Activated CD8-positive, alpha-beta T cell treated with anti-CD3 and anti-CD28 coated beads, Interleukin-2, amount 10 ng/mL, durations not matched to agents 7 days and 5 days (primary cell): ENCODE results near the gene AK5. TPM values are rescaled to one million over a fixed set of nuclear protein-coding genes. Genes with fewer than 3 reads are reported as not detected.

Experiments
- ATAC-seq: fragments of 150-1000 bp; cut with Tn5 transposase; one replicate; pipeline ENCODE4 v1.10.0; 2021; ENCODE audit warnings: moderate library complexity
- CTCF ChIA-PET: fragments of 350-600 bp; sonication (Branson Sonifier 250); formaldehyde crosslinking; loops from one replicate; lab custom pipeline; 2021; ENCODE audit warnings: antibody characterized with exemption; lab: Charles Lee
- POLR2A ChIA-PET: fragments of 350-600 bp; sonication (Branson Sonifier 250); formaldehyde crosslinking; loops from one replicate; lab custom pipeline; 2021; ENCODE audit warnings: antibody characterized with exemption; lab: Charles Lee
- DNase-seq: peaks from one replicate; pipeline ENCODE4 v3.0.0-alpha.2; 2020
- H3K27ac Mint-ChIP-seq: one replicate; pipeline ENCODE4 v1.8.0; 2021; ENCODE audit warnings: mild to moderate bottlenecking, mixed read lengths
- H3K27me3 Mint-ChIP-seq: one replicate; pipeline ENCODE4 v1.8.0; 2021; ENCODE audit warnings: low read depth, mixed read lengths
- H3K36me3 Mint-ChIP-seq: one replicate; pipeline ENCODE4 v1.8.0; 2021; ENCODE audit warnings: low read depth, mixed read lengths
- H3K4me1 Mint-ChIP-seq: one replicate; pipeline ENCODE4 v1.8.0; 2021; ENCODE audit warnings: low read depth, mixed read lengths
- H3K4me3 Mint-ChIP-seq: one replicate; pipeline ENCODE4 v1.8.0; 2021; ENCODE audit warnings: mild to moderate bottlenecking, mixed read lengths
- H3K9me3 Mint-ChIP-seq: one replicate; pipeline ENCODE4 v1.8.0; 2022; ENCODE audit warnings: mixed read lengths; ENCODE audit not compliant: insufficient read depth
- total RNA-seq, 2 experiments: library from RNA; stranded (reverse); gene quantifications; one replicate each; pipeline ENCODE4 v1.2.3, GENCODE V29; 2021

AK5 gene
- total RNA-seq, 2 experiments from 2014 or later = 0.73 to 1.2 TPM

DNA sequence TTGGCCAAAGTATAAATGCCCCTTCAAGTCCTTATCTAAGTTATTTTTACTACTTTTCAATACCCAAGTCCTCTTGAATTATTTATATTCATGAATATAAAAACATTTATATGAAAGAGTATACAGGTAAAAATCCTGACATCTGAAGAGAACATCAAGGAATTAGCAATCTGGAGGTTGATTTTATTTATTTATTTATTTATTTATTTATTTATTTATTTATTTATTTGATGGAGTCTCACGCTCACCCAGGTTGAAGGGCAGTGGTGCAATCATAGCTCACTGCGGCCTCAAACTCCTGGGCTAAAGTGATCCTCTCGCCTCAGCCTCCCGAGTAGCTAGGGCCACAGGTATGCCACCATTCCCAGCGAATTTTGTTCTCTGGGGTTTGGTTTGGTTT, 307.4 kb downstream of the AK5 start:
- Mint-ChIP-seq H3K9me3 (no peaks in the 10 kb centered on the region), H3K36me3 (peaks cover 19% of the 10 kb centered on the region), H3K4me3 (no peak overlapping the region), H3K27ac (no peak overlapping the region), H3K27me3 (no peaks in the 10 kb centered on the region), H3K4me1 (peaks cover 4% of the 10 kb centered on the region)
- DNase-seq (no peak), ATAC-seq (no peak)
- CTCF ChIA-PET = interaction anchor here (0.7 to 0.8 kb wide), 2 partner anchors 9 to 1445 kb away, joined by 4 read pairs; no protein-coding TSS in a partner anchor
- POLR2A ChIA-PET = no interaction called here

DNA sequence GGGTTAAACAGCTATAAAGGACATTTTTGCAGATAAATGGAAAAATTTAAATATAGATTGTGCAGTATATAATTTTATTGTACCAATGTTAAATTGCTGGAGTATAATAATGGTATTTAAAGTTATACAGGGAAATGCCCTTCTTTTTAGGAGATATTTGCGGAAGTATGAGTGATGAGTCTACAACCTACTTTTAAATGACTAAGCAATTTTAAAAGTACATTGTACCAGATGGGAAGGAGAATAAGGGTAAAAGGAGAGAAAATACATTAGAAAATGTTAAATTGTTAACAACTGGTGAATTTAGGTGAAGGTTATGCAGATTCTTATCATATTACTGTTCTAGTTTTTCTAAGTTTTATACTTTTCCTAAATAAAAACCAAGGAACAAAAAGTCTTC, 308.8 kb downstream of the AK5 start:
- no peak for ATAC-seq
- Mint-ChIP-seq H3K4me1 (peaks cover 4% of the 10 kb centered on the region), H3K9me3 (no peaks in the 10 kb centered on the region), H3K27ac (no peak overlapping the region), H3K27me3 (no peaks in the 10 kb centered on the region), H3K4me3 (no peak overlapping the region), H3K36me3 (peaks cover 25% of the 10 kb centered on the region)
- CTCF ChIA-PET = no interaction called here
- no peak for DNase-seq
- POLR2A ChIA-PET = no interaction called here

DNA sequence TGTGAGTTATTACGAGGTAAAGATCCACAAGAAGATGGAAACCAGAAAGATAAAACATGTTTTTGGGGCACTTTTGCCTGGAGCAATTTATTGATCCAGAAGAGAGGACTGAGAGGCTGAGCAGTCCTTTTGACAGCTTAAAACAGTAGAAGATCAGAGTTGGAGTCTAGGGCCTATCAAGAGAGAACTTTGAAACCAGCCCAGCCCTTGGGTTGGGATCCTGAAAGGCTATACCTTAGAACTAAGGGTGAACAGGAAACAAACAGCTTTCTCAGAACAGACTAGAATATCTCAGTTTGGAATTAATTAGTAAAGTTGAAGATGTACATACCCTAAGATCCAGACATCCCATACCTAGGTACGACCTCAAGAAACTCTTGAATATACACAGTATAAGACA, 311.1 kb downstream of the AK5 start:
- POLR2A ChIA-PET = no interaction called here
- no peak overlapping the region for H3K27ac Mint-ChIP-seq

GRCh38 chr1:77594366-77595112, 312.7 kb downstream of the AK5 start:
- POLR2A ChIA-PET = no interaction called here
- no peak for ATAC-seq
- CTCF ChIA-PET = no interaction called here
- Mint-ChIP-seq H3K4me3 (no peak overlapping the region), H3K9me3 (no peaks in the 10 kb centered on the region), H3K36me3 (peaks cover 22% of the 10 kb centered on the region), H3K27me3 (no peaks in the 10 kb centered on the region), H3K4me1 (peaks cover 4% of the 10 kb centered on the region), H3K27ac (no peak overlapping the region)
- no peak for DNase-seq

More for the DNA sequence above, 311.1 kb downstream of the AK5 start:
- Mint-ChIP-seq H3K4me1 (peaks cover 4% of the 10 kb centered on the region), H3K36me3 (peaks cover 26% of the 10 kb centered on the region), H3K9me3 (no peaks in the 10 kb centered on the region), H3K4me3 (no peak overlapping the region), H3K27me3 (no peaks in the 10 kb centered on the region)
- CTCF ChIA-PET = interaction anchor here (0.9 kb wide), 1 partner anchor 21 kb away, joined by 5 read pairs; no protein-coding TSS in a partner anchor
- DNase-seq (no peak), ATAC-seq (no peak)

GRCh38 chr1:77597310-77597709, 315.5 kb downstream of the AK5 start:
- Mint-ChIP-seq H3K27me3 (no peaks in the 10 kb centered on the region), H3K36me3 (peaks cover 17% of the 10 kb centered on the region), H3K27ac (no peak overlapping the region), H3K4me1 (peaks cover 4% of the 10 kb centered on the region), H3K9me3 (no peaks in the 10 kb centered on the region), H3K4me3 (no peak overlapping the region)
- DNase-seq = no peak
- POLR2A ChIA-PET = no interaction called here
- no peak for ATAC-seq
- CTCF ChIA-PET = no interaction called here

DNA sequence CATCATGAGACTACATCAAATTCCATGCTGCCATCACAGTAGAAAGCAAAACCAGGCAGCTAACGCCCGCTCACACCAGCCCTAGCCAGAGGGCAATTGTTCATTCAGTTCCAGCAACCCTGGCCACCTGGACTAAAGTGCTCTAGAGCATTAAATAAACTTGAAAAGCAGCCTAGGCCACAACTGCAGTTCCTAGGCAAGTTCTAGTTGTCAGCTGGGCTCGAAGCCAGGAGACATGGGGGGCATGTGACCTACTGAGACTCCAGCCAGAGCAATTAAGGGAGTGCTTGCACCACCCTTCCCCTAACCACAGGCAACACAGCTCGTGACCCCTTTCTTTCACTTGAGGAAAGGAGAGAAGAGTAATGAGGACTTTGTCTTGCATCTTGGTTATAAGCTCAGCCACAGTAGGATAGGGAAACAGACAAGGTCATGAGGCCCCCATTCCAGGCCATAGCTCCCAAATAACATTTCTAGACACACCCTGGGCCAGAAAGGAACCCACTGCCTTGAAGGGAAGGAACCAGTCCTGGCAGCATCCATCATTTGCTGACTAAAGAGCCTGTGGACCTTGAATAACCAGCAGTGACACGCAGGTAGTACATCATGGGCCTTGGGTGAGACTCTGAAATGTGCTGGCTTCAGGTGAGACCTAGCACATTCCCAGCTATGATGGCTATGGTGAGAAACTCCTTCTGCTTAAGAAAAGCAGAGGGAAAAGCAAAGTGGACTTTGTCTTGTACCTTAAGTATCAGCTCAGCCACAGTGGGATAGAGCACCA, 323.6 kb downstream of the AK5 start:
- no peak for ATAC-seq
- Mint-ChIP-seq H3K9me3 (peaks cover 25% of the 10 kb centered on the region), H3K4me1 (no peaks in the 10 kb centered on the region), H3K27ac (no peak overlapping the region), H3K4me3 (no peak overlapping the region), H3K27me3 (no peaks in the 10 kb centered on the region), H3K36me3 (peaks cover 48% of the 10 kb centered on the region)
- POLR2A ChIA-PET = interaction anchor here (0.7 kb wide), 1 partner anchor 15 kb away, joined by 3 read pairs; no protein-coding TSS in a partner anchor
- DNase-seq = no peak
- CTCF ChIA-PET = interaction anchor here (0.8 kb wide), 1 partner anchor 8 kb away, joined by 3 read pairs; no protein-coding TSS in a partner anchor

- POLR2A ChIA-PET = no interaction called here
- no peak for DNase-seq
- CTCF ChIA-PET = no interaction called here
- Mint-ChIP-seq H3K9me3 (peaks cover 32% of the 10 kb centered on the region), H3K4me1 (no peaks in the 10 kb centered on the region), H3K4me3 (no peak overlapping the region), H3K27ac (no peak overlapping the region), H3K36me3 (peaks cover 65% of the 10 kb centered on the region), H3K27me3 (no peaks in the 10 kb centered on the region)
- no peak for ATAC-seq
Observed at GRCh38 chr1:77608893-77609292, 327.1 kb downstream of the AK5 start.

Other genes with a start within 250 kb of the AK5 start
- 10 to 100 TPM; 22.5 to 23.2 TPM for gene PIGK, start 62.6 kb upstream of the AK5 start, total RNA-seq